G401.6 (cell line): ENCODE measurements around the gene NUDT8.
A peak's percentile ranks its signal among the peaks of the same experiment; 100 is the strongest.
"Not testable (repeated sequence)": the region's sequence is repeated elsewhere in the genome, so short reads cannot be mapped to it uniquely, and the experiment has no call there.

Source experiments
- FAIRE-seq: peaks from 2 replicates; lab custom pipeline; 2012; peaks lifted over from hg19 to GRCh38; lab: Jason Lieb, UNC

NUDT8 gene

GRCh38 chr11:67611704-67612587, 17.8 kb downstream of the NUDT8 start:
- FAIRE-seq, result no peak

DNA sequence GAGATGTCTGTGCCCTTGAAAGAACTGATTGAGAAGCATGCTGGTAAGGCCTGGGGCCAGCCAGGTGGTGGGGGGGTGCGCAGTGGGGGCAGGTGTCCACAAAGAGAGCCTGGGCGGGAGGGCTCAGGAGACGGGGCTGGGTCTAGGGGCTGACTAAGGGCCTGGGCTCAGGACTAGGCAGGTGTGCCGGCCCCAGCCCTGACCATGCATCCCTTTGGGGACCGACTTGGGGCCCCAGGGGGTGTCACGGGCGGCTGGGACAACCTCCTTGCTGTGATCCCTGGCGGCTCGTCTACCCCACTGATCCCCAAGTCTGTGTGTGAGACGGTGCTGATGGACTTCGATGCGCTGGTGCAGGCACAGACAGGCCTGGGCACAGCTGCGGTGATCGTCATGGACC, 18.6 kb downstream of the NUDT8 start:
- FAIRE-seq, result no peak

DNA sequence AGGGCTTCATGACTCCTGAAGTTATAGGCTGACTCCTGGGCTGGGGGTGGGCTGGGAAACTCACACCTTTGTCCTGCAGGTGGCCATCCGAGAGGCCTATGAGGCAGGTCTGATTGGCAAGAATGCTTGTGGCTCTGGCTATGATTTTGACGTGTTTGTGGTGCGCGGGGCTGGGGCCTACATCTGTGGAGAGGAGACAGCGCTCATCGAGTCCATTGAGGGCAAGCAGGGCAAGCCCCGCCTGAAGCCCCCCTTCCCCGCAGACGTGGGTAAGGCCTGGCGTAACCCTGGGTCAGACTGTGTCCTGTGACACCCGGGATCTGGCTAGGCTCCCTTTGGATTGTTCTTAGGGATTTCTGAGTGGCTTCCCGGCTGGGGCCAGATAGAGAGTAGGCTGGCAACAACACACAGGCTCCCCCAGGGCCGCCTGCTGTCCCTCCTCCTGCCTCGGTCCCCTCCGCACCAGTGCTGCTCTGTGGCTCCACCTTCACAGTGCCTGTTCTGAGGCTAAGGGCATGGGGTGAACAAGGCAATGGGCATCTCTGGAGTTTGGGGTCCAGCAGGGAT, 19.4 kb downstream of the NUDT8 start:
- no peak for FAIRE-seq

DNA sequence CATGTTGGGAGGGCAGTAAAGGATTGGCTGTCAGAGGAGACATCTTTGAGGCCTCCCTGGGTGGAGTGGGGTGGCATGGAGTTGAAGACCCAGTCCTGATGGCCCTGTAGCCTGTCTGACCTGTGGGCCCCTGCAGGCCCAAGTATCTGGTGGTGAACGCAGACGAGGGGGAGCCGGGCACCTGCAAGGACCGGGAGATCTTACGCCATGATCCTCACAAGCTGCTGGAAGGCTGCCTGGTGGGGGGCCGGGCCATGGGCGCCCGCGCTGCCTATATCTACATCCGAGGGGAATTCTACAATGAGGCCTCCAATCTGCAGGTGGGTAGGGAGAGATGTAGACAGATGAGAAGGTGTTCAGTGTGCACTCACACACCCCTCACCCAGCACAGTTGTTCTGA, 20.4 kb downstream of the NUDT8 start:
- no peak for FAIRE-seq

- FAIRE-seq, result no peak
Observed at GRCh38 chr11:67608486-67608885, 21.3 kb downstream of the NUDT8 start.

DNA sequence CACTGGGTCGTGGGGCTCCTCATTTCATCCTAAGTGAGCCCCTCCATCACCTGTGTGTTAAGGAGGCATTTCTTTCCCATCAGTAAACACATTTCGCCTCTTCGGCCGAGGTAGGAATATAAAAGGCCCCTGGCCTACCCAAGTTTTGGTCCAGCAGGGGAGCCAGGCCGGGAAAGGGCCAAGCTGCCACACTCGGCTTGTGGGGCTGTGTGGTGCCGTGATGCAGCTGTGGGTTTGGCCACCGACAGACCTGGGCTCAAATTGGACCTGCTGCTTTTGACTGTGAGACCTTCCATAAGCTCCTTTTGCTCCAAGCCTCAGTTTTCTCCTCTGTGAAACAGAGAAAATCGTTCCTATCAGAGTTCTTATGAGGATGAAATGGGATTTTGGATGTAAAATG, 22.2 kb downstream of the NUDT8 start:
- FAIRE-seq, result no peak

- peak; percentile 90 for FAIRE-seq
Observed at GRCh38 chr11:67606492-67607295, 23.0 kb downstream of the NUDT8 start, which contains the start of gene NDUFV1. Gene NDUFV1 (plus strand): TSS chr11:67606936. CDS start chr11:67607005, 69 bp downstream.

DNA sequence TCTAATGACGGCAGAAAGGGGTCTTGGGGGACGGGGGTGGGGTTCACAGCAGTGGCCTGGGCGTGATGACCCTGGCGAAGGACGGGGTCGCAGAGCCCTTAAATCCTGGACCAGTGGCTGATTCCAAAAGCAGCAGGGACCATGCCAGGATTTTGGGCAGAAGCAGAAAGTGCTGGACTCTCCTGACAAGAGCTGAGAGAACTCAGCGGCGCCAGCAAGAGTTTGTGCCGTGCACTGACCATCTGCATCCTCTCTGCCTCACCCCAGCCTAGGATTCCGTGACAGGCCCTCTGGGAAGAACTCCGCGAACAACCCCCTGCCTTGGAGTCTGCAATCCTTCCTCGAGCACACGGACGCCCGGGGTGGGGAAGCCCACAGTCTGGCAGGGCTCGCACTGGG, 23.6 kb downstream of the NUDT8 start:
- no peak for FAIRE-seq

DNA sequence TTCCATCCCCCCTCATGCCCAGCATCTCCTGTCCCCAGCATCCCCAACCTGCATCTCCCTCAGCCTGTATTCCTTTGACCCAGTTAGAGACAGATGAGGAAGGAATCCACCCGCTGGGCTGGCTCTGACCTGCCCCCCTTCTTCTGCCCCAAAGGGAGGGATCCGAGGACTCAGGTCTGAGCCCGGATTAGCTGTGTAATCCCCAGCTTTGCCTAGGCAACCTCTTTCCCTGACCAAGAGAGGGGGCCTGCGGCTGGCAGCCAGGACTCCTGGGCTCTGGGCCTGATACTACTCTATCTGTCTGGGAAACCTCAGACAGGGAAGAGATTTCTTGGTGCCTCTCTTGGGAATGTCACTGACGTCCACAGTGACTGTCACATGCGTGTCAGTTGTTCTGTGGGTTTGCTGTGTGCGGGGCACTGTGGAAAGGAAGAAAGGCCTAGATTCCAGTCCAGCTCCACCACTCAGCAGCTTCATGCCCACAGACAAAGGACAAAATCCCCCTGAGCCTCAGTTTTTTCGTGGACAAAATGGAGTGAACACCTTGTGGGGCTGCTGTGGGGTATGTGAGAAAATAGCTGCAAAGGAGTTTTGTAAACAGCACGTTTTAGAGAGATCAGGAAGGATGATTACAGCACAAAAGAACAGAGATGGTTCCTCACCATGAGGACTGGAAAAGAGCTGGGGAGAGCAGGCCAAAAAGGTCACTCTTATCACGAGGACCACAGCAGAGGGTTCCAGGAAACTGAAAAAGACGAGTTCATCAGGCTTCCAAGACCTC, 24.3 kb downstream of the NUDT8 start:
- no peak for FAIRE-seq

GRCh38 chr11:67604815-67605214, 24.9 kb downstream of the NUDT8 start:
- no peak for FAIRE-seq

DNA sequence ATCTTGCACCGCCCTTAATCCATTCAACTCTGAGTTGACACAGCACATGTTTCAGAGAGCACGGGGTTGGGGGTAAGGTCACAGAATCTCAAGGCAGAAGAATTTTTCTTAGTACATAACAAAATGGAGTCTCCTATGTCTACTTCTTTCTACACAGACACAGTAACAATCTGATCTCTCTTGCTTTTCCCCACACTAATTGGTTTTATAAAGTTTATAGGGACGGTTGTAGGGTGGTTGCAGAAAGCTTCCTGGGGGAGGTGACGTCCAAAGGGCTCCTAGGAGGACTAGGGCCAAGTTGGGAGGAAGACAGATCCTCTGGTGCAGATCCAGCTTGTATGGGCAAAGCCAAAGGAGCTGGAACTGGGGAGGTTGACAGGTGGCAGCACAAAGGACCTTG, 25.6 kb downstream of the NUDT8 start:
- FAIRE-seq, result not testable (repeated sequence)

- no peak for FAIRE-seq
Observed at GRCh38 chr11:67601098-67601497, 28.6 kb downstream of the NUDT8 start.

DNA sequence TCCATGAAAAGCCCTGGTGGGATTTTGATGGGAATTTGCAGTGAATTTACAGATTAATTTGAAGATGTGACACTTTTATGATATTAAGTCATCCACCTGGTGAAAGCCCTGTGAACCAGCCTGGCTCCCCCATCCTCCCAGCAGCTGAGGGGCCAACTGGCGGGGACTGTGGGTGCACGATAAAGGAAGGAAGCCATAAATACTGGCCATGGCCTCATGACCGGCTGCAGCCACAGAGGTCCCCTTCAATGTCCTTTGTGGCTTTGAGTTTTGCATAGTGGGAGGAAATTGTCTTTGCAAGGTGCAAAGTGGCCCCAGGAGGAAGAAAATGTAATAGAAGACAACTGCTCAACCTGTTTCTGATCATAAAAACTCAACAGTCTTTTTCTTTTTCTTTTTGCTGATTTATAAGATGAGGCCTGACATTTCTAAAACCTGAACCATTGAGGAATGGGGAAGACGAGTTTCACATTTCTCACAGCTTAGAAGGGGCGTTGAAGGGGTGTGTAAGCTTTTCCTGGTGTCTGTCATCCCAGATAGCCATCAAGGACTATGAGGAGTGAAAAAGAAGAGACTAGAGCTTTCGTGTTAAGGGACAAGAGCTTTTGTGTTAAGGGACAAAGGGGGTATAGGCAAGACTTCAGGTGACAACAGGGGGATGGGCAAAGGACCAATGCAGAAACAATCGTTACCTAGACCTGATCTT, 29.3 kb downstream of the NUDT8 start:
- FAIRE-seq, result no peak

DNA sequence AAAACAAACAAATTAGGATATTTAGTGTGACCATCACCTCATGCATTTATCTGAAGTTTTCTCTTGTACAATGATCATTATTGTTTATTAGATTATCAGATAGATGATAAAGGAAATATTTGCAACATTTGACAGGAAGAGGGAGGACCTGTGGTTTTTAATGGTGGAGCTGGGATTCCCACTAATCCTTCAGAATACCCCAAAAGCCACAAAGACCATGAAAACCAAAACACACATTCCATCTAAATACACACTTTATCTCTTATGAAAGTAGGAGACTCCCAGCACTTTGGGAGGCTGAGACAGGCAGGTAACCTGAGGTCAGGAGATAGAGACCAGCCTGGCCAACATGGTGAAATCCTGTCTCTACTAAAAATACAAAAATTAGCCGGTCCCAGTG, 30.6 kb downstream of the NUDT8 start:
- no peak for FAIRE-seq

- not testable (repeated sequence) for FAIRE-seq
Observed at GRCh38 chr11:67597963-67598362, 31.8 kb downstream of the NUDT8 start.

- not testable (repeated sequence) for FAIRE-seq
Observed at GRCh38 chr11:67597458-67597857, 32.3 kb downstream of the NUDT8 start.

- no peak for FAIRE-seq
Observed at GRCh38 chr11:67596753-67597300, 32.9 kb downstream of the NUDT8 start.

- no peak for FAIRE-seq
Observed at GRCh38 chr11:67594480-67594879, 35.3 kb downstream of the NUDT8 start.

- no peak for FAIRE-seq
Observed at GRCh38 chr11:67593565-67593905, 36.2 kb downstream of the NUDT8 start.

- no peak for FAIRE-seq
Observed at GRCh38 chr11:67592880-67593564, 36.7 kb downstream of the NUDT8 start.
